Left forelimb (tissue), 1 donor: ENCODE measurements around the gene DVL1.
"Not testable (repeated sequence)": the region's sequence is repeated elsewhere in the genome, so short reads cannot be mapped to it uniquely, and the experiment has no call there.

Source experiments
- DNase-seq: peaks from one replicate; pipeline ENCODE4 v3.0.0-alpha.2; 2018; ENCODE audit warnings: low spot score

Gene DVL1

GRCh38 chr1:1373815-1374588 is 24.8 kb upstream of the DVL1 start:
- DNase-seq: no peak

- DNase-seq: no peak
Measured at GRCh38 chr1:1373051-1373814, 24.0 kb upstream of the DVL1 start.

- peak; percentile 85 for DNase-seq
Measured at GRCh38 chr1:1371746-1372711, 22.8 kb upstream of the DVL1 start.

GRCh38 chr1:1371364-1371745 is 22.1 kb upstream of the DVL1 start:
- DNase-seq: no peak

GRCh38 chr1:1370771-1371300 is 21.6 kb upstream of the DVL1 start:
- DNase-seq: no peak

- DNase-seq: not testable (repeated sequence)
Measured at GRCh38 chr1:1370094-1370493, 20.9 kb upstream of the DVL1 start.

GRCh38 chr1:1367315-1367714 is 18.1 kb upstream of the DVL1 start:
- no peak for DNase-seq

GRCh38 chr1:1366699-1367066 is 17.5 kb upstream of the DVL1 start:
- DNase-seq: no peak

GRCh38 chr1:1365875-1366698 is 16.9 kb upstream of the DVL1 start:
- no peak for DNase-seq

- DNase-seq: no peak
Measured at GRCh38 chr1:1364266-1364665, 15.0 kb upstream of the DVL1 start.

GRCh38 chr1:1361982-1362423 is 12.8 kb upstream of the DVL1 start:
- DNase-seq: no peak

- DNase-seq: no peak
Measured at GRCh38 chr1:1361233-1361981, 12.2 kb upstream of the DVL1 start.

GRCh38 chr1:1360506-1361169 is 11.4 kb upstream of the DVL1 start:
- no peak for DNase-seq

- no peak for DNase-seq
Measured at GRCh38 chr1:1359664-1360468, 10.6 kb upstream of the DVL1 start.

GRCh38 chr1:1359308-1359663 is 10.1 kb upstream of the DVL1 start:
- DNase-seq: peak; percentile 81

- DNase-seq: peak; percentile 93
Measured at GRCh38 chr1:1358433-1359271, 9.4 kb upstream of the DVL1 start, which contains the start of gene MXRA8. MXRA8 (minus strand) TSS chr1:1358555; CDS start chr1:1358504, 51 bp downstream.

- DNase-seq: no peak
Measured at GRCh38 chr1:1357871-1358432, 8.7 kb upstream of the DVL1 start.
